Skeletal muscle tissue (tissue), 4 donors: ENCODE data around the gene PML. TPM values are rescaled to one million over a fixed set of nuclear protein-coding genes. Genes with fewer than 3 reads are reported as not detected.

Source experiments
- H3K27ac ChIP-seq: one replicate; pipeline ENCODE4 v1.7.0; 2013; ENCODE audit warnings: mild to moderate bottlenecking, low read depth, low read length, inconsistent platforms
- H3K27me3 ChIP-seq, 3 donors: one replicate each; pipeline ENCODE4 v1.7.0; 2013; ENCODE audit warnings: low read length in 3 of 3; ENCODE audit not compliant: control insufficient read depth in 3 of 3, insufficient read depth in 3 of 3
- H3K36me3 ChIP-seq, 3 donors: one replicate each; pipeline ENCODE4 v1.7.0; 2013; ENCODE audit warnings: low read length in 3 of 3; ENCODE audit not compliant: control insufficient read depth in 3 of 3, insufficient read depth in 3 of 3
- H3K4me1 ChIP-seq, 3 donors: one replicate each; pipeline ENCODE4 v1.7.0; 2013; ENCODE audit warnings: low read length in 3 of 3, mild to moderate bottlenecking in 3 of 3; ENCODE audit not compliant: control insufficient read depth in 3 of 3, insufficient read depth in 3 of 3
- H3K4me3 ChIP-seq, 3 donors: one replicate each; pipeline ENCODE4 v1.7.0; 2013; ENCODE audit warnings: low read length in 3 of 3
- H3K9ac ChIP-seq, 3 donors: one replicate each; pipeline ENCODE4 v1.7.0; 2013; ENCODE audit warnings: low read length in 3 of 3, mild to moderate bottlenecking in 3 of 3, moderate library complexity in 2 of 3, low read depth in 1 of 3
- H3K9me3 ChIP-seq, 3 donors: one replicate each; pipeline ENCODE4 v1.7.0; 2013; ENCODE audit warnings: low read length in 3 of 3; ENCODE audit not compliant: control insufficient read depth in 3 of 3
- total RNA-seq: library from RNA; depleted of rRNA; stranded (reverse); fragments of >200 nt; gene quantifications from one replicate; pipeline ENCODE4 v1.2.3, GENCODE V29; 2014
- donor health status: Osteomylitis.

The PML gene
- total RNA-seq: 14.1 TPM

- H3K36me3 ChIP-seq: peaks cover 8 to 16% (median 13%) of the 10 kb centered on the region in 3 donors
- H3K27ac ChIP-seq: peak within 1 kb of the TSS; percentile 95
- H3K9ac ChIP-seq: peak within 1 kb of the TSS; percentile 85 to 94 (median 91)
- H3K27me3 ChIP-seq: no peaks in the 10 kb centered on the region
- H3K4me3 ChIP-seq: peak within 1 kb of the TSS; percentile 90 to 96 (median 90)
- H3K9me3 ChIP-seq: peaks cover 0 to 2% (median 0%) of the 10 kb centered on the region in 3 donors
- peaks cover 55 to 71% (median 65%) of the 10 kb centered on the region in 3 donors for H3K4me1 ChIP-seq
Measured at GRCh38 chr15:73994413-73994883, at the start of gene PML. TSS of gene PML (plus strand) at chr15:73994716. CDS start at chr15:73994813, 97 bp downstream.

- Histone ChIP-seq H3K9ac (no peak overlapping the region), H3K36me3 (peaks cover 2 to 20% (median 10%) of the 10 kb centered on the region in 3 donors), H3K9me3 (no peaks in the 10 kb centered on the region), H3K4me1 (peaks cover 4 to 11% (median 10%) of the 10 kb centered on the region in 3 donors), H3K4me3 (no peak overlapping the region), H3K27me3 (no peaks in the 10 kb centered on the region), H3K27ac (no peak overlapping the region)
Measured at GRCh38 chr15:73945130-73945508, 49.4 kb upstream of the PML start.

- no peak overlapping the region for H3K27ac ChIP-seq
- H3K9ac ChIP-seq: no peak overlapping the region
- no peaks in the 10 kb centered on the region for H3K27me3 ChIP-seq
- peaks cover 2 to 20% (median 10%) of the 10 kb centered on the region in 3 donors for H3K36me3 ChIP-seq
- no peaks in the 10 kb centered on the region for H3K9me3 ChIP-seq
- H3K4me1 ChIP-seq: peaks cover 4 to 12% (median 10%) of the 10 kb centered on the region in 3 donors
- H3K4me3 ChIP-seq: no peak overlapping the region
Measured at GRCh38 chr15:73946046-73946721, 48.3 kb upstream of the PML start.

- H3K9me3 ChIP-seq: no peaks in the 10 kb centered on the region
- peaks cover 11 to 17% (median 15%) of the 10 kb centered on the region in 3 donors for H3K4me1 ChIP-seq
- H3K4me3 ChIP-seq: no peak overlapping the region
- no peaks in the 10 kb centered on the region for H3K27me3 ChIP-seq
- no peak overlapping the region for H3K27ac ChIP-seq
- peaks cover 2 to 20% (median 10%) of the 10 kb centered on the region in 3 donors for H3K36me3 ChIP-seq
- no peak overlapping the region for H3K9ac ChIP-seq
Measured at GRCh38 chr15:73946795-73947370, 47.6 kb upstream of the PML start.

- Histone ChIP-seq H3K27me3 (no peaks in the 10 kb centered on the region), H3K4me1 (peaks cover 18 to 23% (median 23%) of the 10 kb centered on the region in 3 donors), H3K9ac (peak overlapping the region in 1 of 3 donors; percentile 8), H3K36me3 (peaks cover 2 to 22% (median 10%) of the 10 kb centered on the region in 3 donors), H3K27ac (no peak overlapping the region), H3K9me3 (no peaks in the 10 kb centered on the region), H3K4me3 (no peak overlapping the region)
Measured at GRCh38 chr15:73947651-73948050, 46.9 kb upstream of the PML start.

- Histone ChIP-seq H3K4me3 (no peak overlapping the region), H3K9me3 (no peaks in the 10 kb centered on the region), H3K4me1 (peaks cover 25 to 30% (median 29%) of the 10 kb centered on the region in 3 donors), H3K27me3 (no peaks in the 10 kb centered on the region), H3K27ac (no peak overlapping the region), H3K36me3 (peaks cover 2 to 22% (median 10%) of the 10 kb centered on the region in 3 donors), H3K9ac (no peak overlapping the region)
Measured at GRCh38 chr15:73948396-73948795, 46.1 kb upstream of the PML start.

- Histone ChIP-seq H3K27me3 (no peaks in the 10 kb centered on the region), H3K9me3 (no peaks in the 10 kb centered on the region), H3K4me1 (peaks cover 28 to 32% (median 30%) of the 10 kb centered on the region in 3 donors), H3K9ac (no peak overlapping the region), H3K27ac (no peak overlapping the region), H3K36me3 (peaks cover 2 to 22% (median 10%) of the 10 kb centered on the region in 3 donors), H3K4me3 (no peak overlapping the region)
Measured at GRCh38 chr15:73948982-73949381, 45.5 kb upstream of the PML start.

GRCh38 chr15:73949496-73949895 is 45.0 kb upstream of the PML start:
- Histone ChIP-seq H3K9me3 (no peaks in the 10 kb centered on the region), H3K36me3 (peaks cover 2 to 22% (median 10%) of the 10 kb centered on the region in 3 donors), H3K9ac (no peak overlapping the region), H3K4me3 (no peak overlapping the region), H3K27me3 (no peaks in the 10 kb centered on the region), H3K4me1 (peaks cover 28 to 32% (median 30%) of the 10 kb centered on the region in 3 donors), H3K27ac (no peak overlapping the region)

GRCh38 chr15:73950479-73950830 is 44.1 kb upstream of the PML start:
- no peak overlapping the region for H3K9ac ChIP-seq
- peaks cover 0 to 1% (median 0%) of the 10 kb centered on the region in 3 donors for H3K27me3 ChIP-seq
- no peak overlapping the region for H3K4me3 ChIP-seq
- H3K9me3 ChIP-seq: no peaks in the 10 kb centered on the region
- peaks cover 2 to 20% (median 10%) of the 10 kb centered on the region in 3 donors for H3K36me3 ChIP-seq
- H3K27ac ChIP-seq: peak overlapping the region; percentile 93
- peaks cover 28 to 32% (median 30%) of the 10 kb centered on the region in 3 donors for H3K4me1 ChIP-seq
